Measurements from ENCODE around the gene FAM181A.

Gene FAM181A

DNA sequence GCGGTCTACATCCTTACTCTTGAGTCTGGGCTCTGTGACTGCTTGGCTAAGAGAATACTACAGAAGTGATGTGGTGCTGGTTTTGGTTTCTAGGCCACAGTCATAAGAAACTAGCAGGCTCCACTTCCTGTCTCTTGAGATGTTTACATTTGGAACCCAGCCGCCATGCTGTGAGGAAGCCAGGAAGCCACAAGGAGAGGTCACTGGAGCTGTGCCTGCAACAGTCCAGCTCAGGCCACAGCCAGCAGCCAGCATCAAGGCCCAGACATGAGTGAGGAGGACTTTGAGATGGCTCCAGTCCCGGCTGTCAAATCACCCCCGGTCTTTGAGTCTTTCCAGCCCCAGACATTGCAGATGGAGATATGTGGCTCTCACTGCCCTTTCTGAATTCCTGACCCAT lies 12.9 kb upstream of the FAM181A start:
- H4K20me1 ChIP-seq (ENCODE audit: low read depth, low read length), result no peaks in the 10 kb centered on the region
- no peak overlapping the region for H3K27ac ChIP-seq (ENCODE audit: low read depth, low read length)
- no peaks in the 10 kb centered on the region for H3K79me2 ChIP-seq (ENCODE audit: insufficient read depth, low read length)
- no peak overlapping the region for H3K4me2 ChIP-seq (ENCODE audit: low read depth, low read length, poor library complexity, severe bottlenecking)
- no peaks in the 10 kb centered on the region for H3K36me3 ChIP-seq (ENCODE audit: low read length)
- H2AFZ ChIP-seq (ENCODE audit: low read depth, low read length, severe bottlenecking), result no peak overlapping the region
- no peaks in the 10 kb centered on the region for H3K9me2 ChIP-seq (replicated peaks; ENCODE audit: insufficient read depth, low read length)
- no peak for TF ChIP-seq EZH2phosphoT487 (conservative IDR thresholded peaks at IDR 0.05; ENCODE audit: low read length)
- TF ChIP-seq, protein P1, sequence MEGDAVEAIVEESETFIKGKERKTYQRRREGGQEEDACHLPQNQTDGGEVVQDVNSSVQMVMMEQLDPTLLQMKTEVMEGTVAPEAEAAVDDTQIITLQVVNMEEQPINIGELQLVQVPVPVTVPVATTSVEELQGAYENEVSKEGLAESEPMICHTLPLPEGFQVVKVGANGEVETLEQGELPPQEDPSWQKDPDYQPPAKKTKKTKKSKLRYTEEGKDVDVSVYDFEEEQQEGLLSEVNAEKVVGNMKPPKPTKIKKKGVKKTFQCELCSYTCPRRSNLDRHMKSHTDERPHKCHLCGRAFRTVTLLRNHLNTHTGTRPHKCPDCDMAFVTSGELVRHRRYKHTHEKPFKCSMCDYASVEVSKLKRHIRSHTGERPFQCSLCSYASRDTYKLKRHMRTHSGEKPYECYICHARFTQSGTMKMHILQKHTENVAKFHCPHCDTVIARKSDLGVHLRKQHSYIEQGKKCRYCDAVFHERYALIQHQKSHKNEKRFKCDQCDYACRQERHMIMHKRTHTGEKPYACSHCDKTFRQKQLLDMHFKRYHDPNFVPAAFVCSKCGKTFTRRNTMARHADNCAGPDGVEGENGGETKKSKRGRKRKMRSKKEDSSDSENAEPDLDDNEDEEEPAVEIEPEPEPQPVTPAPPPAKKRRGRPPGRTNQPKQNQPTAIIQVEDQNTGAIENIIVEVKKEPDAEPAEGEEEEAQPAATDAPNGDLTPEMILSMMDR (IDR thresholded peaks at IDR 0.05; ENCODE audit: insufficient read depth, low read length, poor library complexity, severe bottlenecking), result no peak
- no peaks in the 10 kb centered on the region for H3K9me3 ChIP-seq (ENCODE audit: insufficient read depth, low read length)
- no peaks in the 10 kb centered on the region for H3K27me3 ChIP-seq (ENCODE audit: low read length)
- H3F3A ChIP-seq (ENCODE audit: insufficient read depth), result no peaks in the 10 kb centered on the region
- H3K4me3 ChIP-seq (ENCODE audit: insufficient read depth, low read length, poor library complexity, severe bottlenecking), result no peak overlapping the region
- H3K9ac ChIP-seq (ENCODE audit: low read length), result no peak overlapping the region

DNA sequence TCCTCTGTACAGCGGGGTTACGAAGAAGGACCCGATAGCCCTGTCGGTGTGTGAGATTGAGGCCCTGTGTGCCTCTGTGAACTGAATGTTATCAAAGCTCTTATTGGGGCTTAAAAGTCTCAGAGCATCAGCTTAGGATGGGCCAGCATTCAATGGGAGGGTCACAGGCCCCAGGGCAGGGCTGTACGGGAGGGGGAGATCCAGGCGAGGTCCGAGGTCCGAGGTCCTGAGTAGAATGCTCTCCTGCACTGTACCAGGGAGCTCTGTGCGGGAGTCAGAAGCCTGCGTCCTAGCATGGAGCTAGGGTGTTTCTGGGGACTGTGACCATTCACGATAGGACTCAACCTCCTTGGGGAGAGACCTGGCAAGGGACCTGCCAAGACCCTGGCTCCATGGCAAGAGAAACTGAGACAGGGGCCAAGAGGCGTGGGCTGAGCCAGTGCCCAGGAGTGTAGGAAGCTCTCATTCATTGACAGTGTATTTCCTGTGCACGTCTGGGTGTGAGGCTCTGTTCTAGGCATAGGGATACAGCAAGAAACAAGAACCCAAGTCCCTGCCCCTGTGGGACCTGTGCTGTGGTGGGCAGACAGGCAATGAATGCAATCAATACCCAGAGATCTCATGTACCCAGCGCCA lies 12.0 kb upstream of the FAM181A start:
- TF ChIP-seq EZH2phosphoT487 (conservative IDR thresholded peaks at IDR 0.05; ENCODE audit: low read length), result no peak
- TF ChIP-seq, protein P1 (IDR thresholded peaks at IDR 0.05; ENCODE audit: insufficient read depth, low read length, poor library complexity, severe bottlenecking), result no peak

DNA sequence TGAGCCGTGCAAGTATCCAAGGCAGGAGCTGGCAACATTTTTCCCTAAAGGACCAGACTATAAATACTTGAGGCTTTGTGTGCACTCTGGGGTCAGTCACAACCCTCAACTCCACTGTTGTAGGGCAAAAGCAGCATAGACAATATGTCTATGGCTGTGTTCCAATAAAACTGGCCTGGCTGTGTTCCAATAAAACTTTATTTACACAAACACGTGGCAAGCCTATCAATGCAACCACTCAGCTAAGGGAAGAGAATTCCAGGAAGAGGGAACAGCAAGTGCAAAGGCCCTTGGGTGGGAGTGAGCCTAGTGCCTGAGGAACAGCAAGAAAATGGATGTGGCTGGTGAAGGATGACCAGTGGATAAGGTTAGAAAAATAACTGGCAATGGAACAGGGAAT lies 11.3 kb upstream of the FAM181A start:
- no peaks in the 10 kb centered on the region for H3K27me3 ChIP-seq (ENCODE audit: low read length)
- no peak overlapping the region for H3K27ac ChIP-seq (ENCODE audit: low read depth, low read length)
- H3K4me2 ChIP-seq (ENCODE audit: low read depth, low read length, poor library complexity, severe bottlenecking), result no peak overlapping the region
- no peaks in the 10 kb centered on the region for H4K20me1 ChIP-seq (ENCODE audit: low read depth, low read length)
- no peaks in the 10 kb centered on the region for H3K79me2 ChIP-seq (ENCODE audit: insufficient read depth, low read length)
- TF ChIP-seq, protein P1 (IDR thresholded peaks at IDR 0.05; ENCODE audit: insufficient read depth, low read length, poor library complexity, severe bottlenecking), result no peak
- no peak for TF ChIP-seq EZH2phosphoT487 (conservative IDR thresholded peaks at IDR 0.05; ENCODE audit: low read length)
- H3K9me2 ChIP-seq (replicated peaks; ENCODE audit: insufficient read depth, low read length), result no peaks in the 10 kb centered on the region
- H3K9ac ChIP-seq (ENCODE audit: low read length), result no peak overlapping the region
- H3K9me3 ChIP-seq (ENCODE audit: insufficient read depth, low read length), result no peaks in the 10 kb centered on the region
- H3K36me3 ChIP-seq (ENCODE audit: low read length), result no peaks in the 10 kb centered on the region
- no peak overlapping the region for H3K4me3 ChIP-seq (ENCODE audit: insufficient read depth, low read length, poor library complexity, severe bottlenecking)
- no peaks in the 10 kb centered on the region for H3F3A ChIP-seq (ENCODE audit: insufficient read depth)
- no peak overlapping the region for H2AFZ ChIP-seq (ENCODE audit: low read depth, low read length, severe bottlenecking)

More for the DNA sequence above, 12.0 kb upstream of the FAM181A start:
- no peaks in the 10 kb centered on the region for H3K36me3 ChIP-seq (ENCODE audit: low read length)
- no peaks in the 10 kb centered on the region for H4K20me1 ChIP-seq (ENCODE audit: low read depth, low read length)
- H3K9me2 ChIP-seq (replicated peaks; ENCODE audit: insufficient read depth, low read length), result no peaks in the 10 kb centered on the region
- no peak overlapping the region for H2AFZ ChIP-seq (ENCODE audit: low read depth, low read length, severe bottlenecking)
- no peaks in the 10 kb centered on the region for H3F3A ChIP-seq (ENCODE audit: insufficient read depth)
- H3K27ac ChIP-seq (ENCODE audit: low read depth, low read length), result no peak overlapping the region
- H3K9me3 ChIP-seq (ENCODE audit: insufficient read depth, low read length), result no peaks in the 10 kb centered on the region
- H3K27me3 ChIP-seq (ENCODE audit: low read length), result no peaks in the 10 kb centered on the region
- no peaks in the 10 kb centered on the region for H3K79me2 ChIP-seq (ENCODE audit: insufficient read depth, low read length)
- H3K9ac ChIP-seq (ENCODE audit: low read length), result no peak overlapping the region
- H3K4me2 ChIP-seq (ENCODE audit: low read depth, low read length, poor library complexity, severe bottlenecking), result no peak overlapping the region
- no peak overlapping the region for H3K4me3 ChIP-seq (ENCODE audit: insufficient read depth, low read length, poor library complexity, severe bottlenecking)
